ENCODE measurements around the gene SLC2A1.

The SLC2A1 gene

GRCh38 chr1:42886800-42887199, 71.9 kb downstream of the SLC2A1 start:
- no peak for DNase-seq

- DNase-seq, result no peak
These were observed 72.5 kb downstream of the SLC2A1 start for GRCh38 chr1:42886046-42886739.

- DNase-seq, result no peak
These were observed 78.3 kb downstream of the SLC2A1 start for GRCh38 chr1:42880384-42880783.

- DNase-seq, result no peak
These were observed 81.3 kb downstream of the SLC2A1 start for GRCh38 chr1:42877380-42877779.

- DNase-seq, result no peak
These were observed 82.7 kb downstream of the SLC2A1 start for GRCh38 chr1:42876009-42876408.

All from AML-193 (cell line).